Keratinocyte (primary cell): ENCODE data around the gene YWHAB. TPM values are rescaled to one million over a fixed set of nuclear protein-coding genes. Genes with fewer than 3 reads are reported as not detected.

Experiments used
- DNase-seq: peaks from one replicate; pipeline ENCODE4 v3.0.0-alpha.2; 2011; ENCODE audit warnings: low read depth, missing footprints, low spot score
- FAIRE-seq: peaks from 2 replicates; lab custom pipeline; 2011; peaks lifted over from hg19 to GRCh38; lab: Jason Lieb, UNC
- H2AFZ ChIP-seq: 2 replicates; pipeline ENCODE4 v1.6.0; 2012; ENCODE audit warnings: low read length, control low read depth, inconsistent platforms; ENCODE audit not compliant: control insufficient read depth
- H3K27ac ChIP-seq: 2 replicates; pipeline ENCODE4 v1.5.1; 2011; ENCODE audit warnings: low read length; ENCODE audit not compliant: control insufficient read depth, insufficient read depth
- H3K27me3 ChIP-seq: 3 replicates; pipeline ENCODE4 v1.6.0; 2011; ENCODE audit warnings: low read length; ENCODE audit not compliant: control insufficient read depth, insufficient read depth; ENCODE audit errors: extremely low read depth
- H3K36me3 ChIP-seq, 2 experiments: 2 replicates in 1 of 2; 3 replicates in 1 of 2; pipeline ENCODE4 v1.5.1; 2011; ENCODE audit warnings: low read length in 2 of 2, mild to moderate bottlenecking in 1 of 2; ENCODE audit not compliant: control insufficient read depth in 2 of 2, insufficient read depth in 2 of 2; ENCODE audit errors: extremely low read depth in 1 of 2
- H3K4me1 ChIP-seq: 3 replicates; pipeline ENCODE4 v1.5.1; 2011; ENCODE audit warnings: low read length; ENCODE audit not compliant: control insufficient read depth, insufficient read depth; ENCODE audit errors: extremely low read depth
- H3K4me2 ChIP-seq: 3 replicates; pipeline ENCODE4 v1.6.0; 2011; ENCODE audit warnings: low read depth, low read length; ENCODE audit not compliant: control insufficient read depth, insufficient read depth; ENCODE audit errors: extremely low read depth
- H3K4me3 ChIP-seq, 3 experiments: fragments of 200-600 bp in 1 of 3; sonication (generic) in 1 of 3; 2 replicates in 2 of 3; 3 replicates in 1 of 3; pipeline ENCODE4 v1.5.1; 2011 to 2016; ENCODE audit warnings: low read length in 3 of 3, mild to moderate bottlenecking in 3 of 3, control low read depth in 2 of 3, inconsistent platforms in 1 of 3, low read depth in 1 of 3, mixed read lengths in 1 of 3, mixed run types in 1 of 3, moderate library complexity in 1 of 3; ENCODE audit not compliant: control insufficient read depth in 2 of 3, insufficient read depth in 2 of 3; ENCODE audit errors: extremely low read depth in 1 of 3
- H3K79me2 ChIP-seq: 2 replicates; pipeline ENCODE4 v1.6.0; 2012; ENCODE audit warnings: low read length; ENCODE audit not compliant: control insufficient read depth, insufficient read depth
- H3K9ac ChIP-seq: 3 replicates; pipeline ENCODE4 v1.6.0; 2011; ENCODE audit warnings: low read length; ENCODE audit not compliant: control insufficient read depth, insufficient read depth; ENCODE audit errors: extremely low read depth
- H3K9me1 ChIP-seq: 3 replicates; pipeline ENCODE4 v1.6.0; 2011; ENCODE audit warnings: low read length; ENCODE audit not compliant: control insufficient read depth, insufficient read depth; ENCODE audit errors: extremely low read depth
- H3K9me3 ChIP-seq: 2 replicates; pipeline ENCODE4 v1.5.1; 2012; ENCODE audit warnings: low read depth, low read length; ENCODE audit not compliant: control insufficient read depth
- H4K20me1 ChIP-seq: 3 replicates; pipeline ENCODE4 v1.6.0; 2011; ENCODE audit warnings: low read length; ENCODE audit not compliant: control insufficient read depth, insufficient read depth; ENCODE audit errors: extremely low read depth
- EZH2 ChIP-seq: IDR thresholded peaks from one replicate; pipeline ENCODE4 v1.6.1; 2012; ENCODE audit warnings: inconsistent platforms, mild to moderate bottlenecking, low read length, moderate library complexity
- dilution Hi-C: fragments of 300-500 bp; cut with MboI; formaldehyde crosslinking; loops from one replicate; pipeline ENCODE4 v1.7.0; 2020; ENCODE audit warnings: low sequenced_read_pairs; ENCODE audit not compliant: extremely low pct_ligation_motif_present
- polyA plus RNA-seq, 5 experiments: library from polyadenylated mRNA; depleted of rRNA in 3 of 5; stranded (reverse) in 3 of 5; stranded (forward) in 1 of 5; unstranded in 1 of 5; fragments of >200 nt; gene quantifications; 1 replicate in 1 of 5; 2 replicates in 3 of 5; 3 replicates in 1 of 5; pipeline versions ENCODE4 v1.2.1 to v1.2.3, GENCODE V29; 2011 to 2012; ENCODE audit warnings: missing spikeins in 2 of 5, low read depth in 1 of 5, low replicate concordance in 1 of 5
- TF ChIP-seq, protein P1 (sequence below), 3 experiments: IDR thresholded peaks in 1 of 3; conservative IDR thresholded peaks in 1 of 3; optimal IDR thresholded peaks in 1 of 3; 2 replicates in 2 of 3; 3 replicates in 1 of 3; pipeline versions ENCODE3 to v1.5.1; 2011; ENCODE audit warnings: low read length in 3 of 3, mild to moderate bottlenecking in 3 of 3, moderate library complexity in 2 of 3, control low read depth in 1 of 3, inconsistent platforms in 1 of 3; ENCODE audit not compliant: insufficient read depth in 2 of 3; ENCODE audit errors: extremely low read depth in 1 of 3

The YWHAB gene
- polyA plus RNA-seq, 1 donor (not counting 4 experiments of a cell fraction or from before 2014, with no cell fraction given), result 214 TPM

DNA sequence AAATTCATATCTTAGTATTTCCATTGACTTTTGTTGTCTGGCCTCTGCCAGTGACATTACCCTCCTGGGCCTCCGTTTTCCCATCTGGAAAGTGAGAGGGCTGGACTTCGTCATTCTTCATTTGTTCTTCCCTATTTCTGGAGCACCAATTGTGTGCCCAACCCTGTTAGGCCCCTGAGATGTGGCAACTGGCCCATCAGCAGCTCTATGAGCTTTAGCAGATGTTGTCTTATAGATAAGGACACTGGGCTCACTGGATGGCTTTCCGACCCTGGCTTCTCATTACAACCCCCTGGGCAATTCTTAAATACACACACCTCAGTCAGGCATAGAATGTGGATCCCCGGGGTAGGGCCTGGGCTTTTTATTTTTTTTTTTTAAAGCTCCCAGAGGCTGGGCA, 39.0 kb downstream of the YWHAB start:
- peaks cover 3% of the 10 kb centered on the region for H3K9me1 ChIP-seq
- no peaks in the 10 kb centered on the region for H3K27me3 ChIP-seq
- no peak overlapping the region for H3K4me3 ChIP-seq
- no peaks in the 10 kb centered on the region for H4K20me1 ChIP-seq
- no peaks in the 10 kb centered on the region for H3K9me3 ChIP-seq
- H3K9ac ChIP-seq, result no peak overlapping the region
- DNase-seq, result no peak
- dilution Hi-C loops, result no loop called here
- no peak overlapping the region for H2AFZ ChIP-seq
- peaks cover 11% of the 10 kb centered on the region for H3K4me1 ChIP-seq
- TF ChIP-seq EZH2, result no peak
- TF ChIP-seq, protein P1, sequence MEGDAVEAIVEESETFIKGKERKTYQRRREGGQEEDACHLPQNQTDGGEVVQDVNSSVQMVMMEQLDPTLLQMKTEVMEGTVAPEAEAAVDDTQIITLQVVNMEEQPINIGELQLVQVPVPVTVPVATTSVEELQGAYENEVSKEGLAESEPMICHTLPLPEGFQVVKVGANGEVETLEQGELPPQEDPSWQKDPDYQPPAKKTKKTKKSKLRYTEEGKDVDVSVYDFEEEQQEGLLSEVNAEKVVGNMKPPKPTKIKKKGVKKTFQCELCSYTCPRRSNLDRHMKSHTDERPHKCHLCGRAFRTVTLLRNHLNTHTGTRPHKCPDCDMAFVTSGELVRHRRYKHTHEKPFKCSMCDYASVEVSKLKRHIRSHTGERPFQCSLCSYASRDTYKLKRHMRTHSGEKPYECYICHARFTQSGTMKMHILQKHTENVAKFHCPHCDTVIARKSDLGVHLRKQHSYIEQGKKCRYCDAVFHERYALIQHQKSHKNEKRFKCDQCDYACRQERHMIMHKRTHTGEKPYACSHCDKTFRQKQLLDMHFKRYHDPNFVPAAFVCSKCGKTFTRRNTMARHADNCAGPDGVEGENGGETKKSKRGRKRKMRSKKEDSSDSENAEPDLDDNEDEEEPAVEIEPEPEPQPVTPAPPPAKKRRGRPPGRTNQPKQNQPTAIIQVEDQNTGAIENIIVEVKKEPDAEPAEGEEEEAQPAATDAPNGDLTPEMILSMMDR (optimal IDR thresholded peaks at IDR 0.05 in 1 of 3, IDR thresholded peaks at IDR 0.05 in 1 of 3, conservative IDR thresholded peaks at IDR 0.05 in 1 of 3; ENCODE audit: extremely low read depth in 1 of 3, insufficient read depth in 2 of 3, low read length in 3 of 3), result no peak
- H3K79me2 ChIP-seq, result no peaks in the 10 kb centered on the region
- peak; percentile 13 for FAIRE-seq
- H3K36me3 ChIP-seq, result peaks cover 10 to 12% of the 10 kb centered on the region in 2 experiments
- peak overlapping the region; percentile 3 for H3K27ac ChIP-seq
- H3K4me2 ChIP-seq, result no peak overlapping the region

GRCh38 chr20:44928595-44928994, 43.1 kb downstream of the YWHAB start:
- dilution Hi-C loops, result no loop called here
- FAIRE-seq (no peak), DNase-seq (no peak)

More at GRCh38 chr20:44928595-44928994, 43.1 kb downstream of the YWHAB start:
- no peak overlapping the region for H2AFZ ChIP-seq
- no peak overlapping the region for H3K27ac ChIP-seq
- H3K36me3 ChIP-seq, result peaks cover 17 to 21% of the 10 kb centered on the region in 2 experiments
- no peaks in the 10 kb centered on the region for H3K9me3 ChIP-seq
- H3K27me3 ChIP-seq, result no peaks in the 10 kb centered on the region
- H3K79me2 ChIP-seq, result no peaks in the 10 kb centered on the region
- no peak for TF ChIP-seq EZH2
- TF ChIP-seq, protein P1 (optimal IDR thresholded peaks at IDR 0.05 in 1 of 3, IDR thresholded peaks at IDR 0.05 in 1 of 3, conservative IDR thresholded peaks at IDR 0.05 in 1 of 3; ENCODE audit: extremely low read depth in 1 of 3, insufficient read depth in 2 of 3, low read length in 3 of 3), result no peak
- H3K4me1 ChIP-seq, result peaks cover 11% of the 10 kb centered on the region
- H4K20me1 ChIP-seq, result no peaks in the 10 kb centered on the region
- no peak overlapping the region for H3K4me2 ChIP-seq
- H3K9ac ChIP-seq, result no peak overlapping the region
- peaks cover 3% of the 10 kb centered on the region for H3K9me1 ChIP-seq
- no peak overlapping the region for H3K4me3 ChIP-seq
